Inferior parietal cortex (tissue), 1 donor: ENCODE data around the gene ASAH2B.
"Not testable (repeated sequence)": the region's sequence is repeated elsewhere in the genome, so short reads cannot be mapped to it uniquely, and the experiment has no call there.

Experiments
- DNase-seq: peaks from one replicate; pipeline ENCODE4 v3.0.0-alpha.2; 2016; ENCODE audit errors: extremely low spot score

ASAH2B gene

GRCh38 chr10:50739618-50740292, at the start of gene ASAH2B:
TSS of gene ASAH2B (plus strand) at chr10:50739936. CDS start at chr10:50745131, 5,195 bp downstream.
- peak; percentile 77 for DNase-seq

- DNase-seq = not testable (repeated sequence)
Observed at GRCh38 chr10:50697819-50698218, 41.9 kb upstream of the ASAH2B start.

DNA sequence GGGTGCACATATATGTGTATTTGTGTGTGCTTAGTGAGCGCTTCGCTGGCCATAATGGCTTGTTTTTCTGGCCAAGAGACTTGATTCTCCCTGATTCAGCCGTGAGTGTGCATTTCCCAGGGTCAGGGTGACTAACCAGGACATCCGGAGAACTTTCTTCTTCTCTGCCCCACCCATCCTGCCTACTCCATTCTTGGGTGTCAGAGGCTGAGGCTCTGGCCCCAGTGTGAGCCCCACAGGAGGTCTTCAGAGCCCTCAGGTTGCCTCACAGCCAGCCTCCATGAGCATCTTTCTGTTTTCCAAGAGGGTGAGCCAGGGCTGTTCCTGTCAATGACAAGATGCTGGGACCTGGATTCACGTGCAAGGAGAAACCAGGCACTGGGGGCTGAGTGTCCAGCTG, 37.8 kb upstream of the ASAH2B start:
- DNase-seq = not testable (repeated sequence)

GRCh38 chr10:50702997-50703396, 36.7 kb upstream of the ASAH2B start:
- not testable (repeated sequence) for DNase-seq

DNA sequence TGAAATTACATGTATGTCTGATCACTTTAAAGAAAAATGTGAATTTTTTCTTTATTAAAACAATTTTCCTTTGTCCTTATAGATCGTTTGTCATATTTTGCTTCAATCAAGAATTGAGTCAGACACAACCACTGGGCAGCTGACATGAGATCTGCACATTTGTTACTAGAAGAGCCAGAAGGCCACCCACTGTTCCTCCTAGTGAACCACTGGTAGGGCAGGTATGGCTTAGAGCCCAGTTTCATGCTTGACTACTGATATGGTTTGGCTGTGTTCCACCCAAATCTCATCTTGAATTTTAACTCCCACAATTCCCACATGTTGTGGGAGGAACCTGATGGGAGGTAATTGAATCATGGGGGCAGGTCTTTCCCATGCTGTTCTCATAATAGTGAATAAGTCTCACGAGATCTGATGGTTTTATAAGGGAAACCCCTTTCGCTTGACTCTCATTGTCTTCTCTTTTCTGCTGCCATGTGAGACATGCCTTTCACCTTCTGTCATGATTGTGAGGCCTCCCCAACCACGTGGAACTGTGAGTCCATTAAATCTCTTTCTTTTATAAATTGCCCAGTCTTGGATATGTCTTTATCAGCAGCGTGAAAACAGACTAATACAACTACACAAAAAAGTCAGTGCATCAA, 35.2 kb upstream of the ASAH2B start:
- DNase-seq = not testable (repeated sequence)

DNA sequence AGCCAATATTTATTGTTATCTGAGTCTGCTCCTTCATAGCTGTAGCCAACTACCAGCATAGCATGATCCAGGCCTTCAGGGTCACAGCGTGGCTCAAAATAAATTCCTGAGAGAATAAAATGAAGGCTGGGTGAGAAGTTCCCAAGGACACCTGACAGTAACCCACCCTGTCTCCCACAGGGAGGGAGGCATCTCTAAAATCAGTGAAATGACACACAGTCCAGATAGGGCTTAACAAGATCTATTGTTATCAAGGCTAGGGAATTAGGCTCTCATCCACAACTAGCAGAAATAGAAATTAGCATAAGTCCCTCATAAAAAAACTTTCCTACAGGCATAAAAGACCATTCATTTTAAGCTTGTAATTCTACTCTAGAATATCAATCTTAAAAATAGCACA, 33.7 kb upstream of the ASAH2B start:
- DNase-seq = not testable (repeated sequence)

DNA sequence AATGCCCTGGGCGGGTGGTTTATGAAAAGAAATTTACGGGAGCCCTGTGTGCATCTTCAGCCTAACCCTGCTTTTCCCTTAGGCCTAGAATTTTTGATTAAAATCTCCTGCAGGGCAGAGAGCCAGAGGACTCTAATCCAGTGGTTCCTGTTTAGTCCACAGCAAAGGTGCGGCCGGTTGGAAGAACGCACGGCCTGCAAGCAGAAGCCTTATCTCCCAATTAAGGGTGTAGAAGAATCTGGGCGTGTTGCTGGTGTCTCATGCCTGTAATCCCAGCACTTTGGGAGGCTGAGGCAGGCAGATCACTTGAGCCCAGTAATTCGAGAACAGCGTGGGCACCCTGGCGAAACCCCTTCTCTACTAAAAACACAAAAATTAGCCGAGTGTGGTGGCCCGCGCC, 29.5 kb upstream of the ASAH2B start:
- not testable (repeated sequence) for DNase-seq

DNA sequence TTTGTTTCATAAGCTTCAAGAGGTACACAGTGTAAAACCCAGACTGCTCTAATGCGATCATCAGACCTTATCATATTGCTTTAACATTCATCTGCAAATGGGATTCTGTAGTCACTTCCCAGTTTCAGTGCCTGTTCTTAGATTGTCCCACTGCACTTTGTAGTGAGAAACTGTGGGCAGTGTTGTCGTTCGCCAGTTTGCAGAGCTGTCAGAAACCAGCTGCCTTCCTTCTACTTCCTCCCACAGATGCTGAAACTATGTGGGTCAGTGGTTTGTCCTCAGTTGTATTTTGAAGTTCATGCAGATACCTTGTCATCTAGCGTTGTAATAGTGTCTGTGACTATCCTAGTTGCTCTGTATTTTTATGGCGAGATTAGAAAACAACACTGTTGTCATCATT, 15.9 kb upstream of the ASAH2B start:
- not testable (repeated sequence) for DNase-seq

DNA sequence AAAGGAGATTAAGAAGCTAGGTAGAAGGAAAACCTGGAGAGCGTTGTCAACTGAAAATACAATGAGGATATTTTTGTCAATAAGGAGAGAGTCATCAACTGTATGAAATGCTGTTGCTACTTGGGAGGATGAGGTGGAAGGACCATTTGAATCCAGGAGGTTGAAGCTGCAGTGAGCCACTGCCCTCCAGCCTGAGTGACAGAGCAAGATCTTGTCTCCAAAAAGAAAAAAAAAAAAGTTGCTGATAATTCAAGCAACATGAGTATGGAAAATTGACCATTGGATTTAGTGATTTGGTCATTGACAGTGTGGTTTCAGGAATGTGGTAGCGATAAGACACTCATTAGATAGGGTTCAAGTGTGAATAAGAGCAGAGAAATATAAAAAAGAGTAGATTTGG, 11.6 kb upstream of the ASAH2B start:
- not testable (repeated sequence) for DNase-seq

GRCh38 chr10:50738987-50739617, 634 bp upstream of the ASAH2B start:
- DNase-seq = not testable (repeated sequence)

DNA sequence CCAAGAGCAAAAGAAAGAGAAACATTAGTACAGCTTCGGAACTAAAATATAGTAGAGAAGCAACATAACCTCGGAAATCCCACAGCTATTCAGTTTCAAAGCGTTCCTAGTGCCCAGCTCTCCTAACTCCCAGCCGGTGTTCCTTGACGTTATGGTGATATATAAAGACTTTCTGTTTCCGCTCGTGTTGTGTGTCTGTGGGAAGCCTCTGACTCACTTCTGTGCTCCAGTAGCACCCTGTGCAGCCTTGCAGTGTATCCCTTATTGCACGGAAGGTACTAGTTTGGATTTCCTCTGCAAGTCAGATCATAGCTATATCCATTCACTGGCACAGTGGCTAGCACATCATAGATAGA, 535 bp downstream of the ASAH2B start:
- peak; percentile 59 for DNase-seq

DNA sequence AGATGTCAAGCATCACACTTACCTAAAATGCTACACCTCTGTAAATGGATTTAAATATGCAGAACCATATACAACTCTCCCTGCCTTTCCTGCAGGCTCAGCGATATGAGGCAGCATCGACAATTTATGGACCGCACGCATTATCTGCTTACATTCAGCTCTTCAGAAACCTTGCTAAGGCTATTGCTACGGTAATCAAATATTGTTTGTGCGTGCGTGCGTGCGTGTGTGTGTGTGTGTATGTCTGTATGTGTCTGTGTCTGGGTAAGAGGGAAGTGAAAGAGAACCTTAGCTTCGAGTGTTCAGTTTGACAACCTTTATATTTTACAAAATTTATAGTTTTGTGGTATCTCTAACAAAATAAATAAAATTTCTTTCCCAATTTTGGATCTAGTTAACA, 3.1 kb downstream of the ASAH2B start:
- DNase-seq = not testable (repeated sequence)

GRCh38 chr10:50766774-50767513, 27.2 kb downstream of the ASAH2B start:
- DNase-seq = not testable (repeated sequence)

- not testable (repeated sequence) for DNase-seq
Observed at GRCh38 chr10:50772042-50772441, 32.3 kb downstream of the ASAH2B start.

GRCh38 chr10:50774868-50775267, 35.1 kb downstream of the ASAH2B start:
- DNase-seq = not testable (repeated sequence)

DNA sequence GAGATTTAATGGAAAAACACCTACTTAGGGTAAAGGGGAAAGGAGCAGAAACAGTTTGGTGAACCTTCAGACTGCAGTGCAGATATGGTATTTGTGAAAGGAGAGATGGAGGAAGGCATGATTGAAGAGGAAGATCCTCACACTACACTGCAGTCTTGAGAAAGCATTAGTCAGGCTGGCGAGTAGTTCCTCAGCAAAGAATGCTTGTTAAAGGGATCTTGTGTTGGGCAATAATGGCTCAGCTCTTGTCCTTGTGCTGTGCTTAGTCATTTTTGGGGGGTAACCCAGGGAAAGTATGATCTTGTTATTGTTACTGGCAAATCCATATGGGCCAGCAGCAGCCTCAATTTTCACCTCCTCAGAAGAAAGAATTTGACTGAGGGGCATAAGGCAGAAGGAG, 40.3 kb downstream of the ASAH2B start:
- not testable (repeated sequence) for DNase-seq

DNA sequence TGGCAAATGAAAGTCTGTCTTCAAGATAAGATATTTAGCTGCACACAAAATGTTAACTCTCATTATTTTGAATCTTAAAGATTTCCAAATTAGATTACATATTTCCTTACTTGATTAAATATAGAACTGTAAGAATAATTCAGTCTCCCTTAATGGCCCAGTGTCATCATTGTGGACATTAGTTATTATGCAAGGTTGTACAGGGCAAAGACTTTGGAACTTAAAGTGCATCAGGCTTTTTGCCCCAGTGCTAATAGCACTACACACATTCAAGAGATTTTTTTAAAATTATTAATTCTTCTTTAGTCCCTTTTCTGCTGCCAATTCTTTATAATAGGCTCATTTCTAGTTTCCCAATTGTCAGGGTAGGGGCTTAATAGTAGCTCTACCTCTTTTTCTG, 42.3 kb downstream of the ASAH2B start:
- not testable (repeated sequence) for DNase-seq

GRCh38 chr10:50787962-50788361, 48.2 kb downstream of the ASAH2B start:
- not testable (repeated sequence) for DNase-seq

GRCh38 chr10:50788951-50789945, 49.5 kb downstream of the ASAH2B start:
- no peak for DNase-seq

GRCh38 chr10:50794490-50794889, 54.8 kb downstream of the ASAH2B start:
- DNase-seq = no peak

DNA sequence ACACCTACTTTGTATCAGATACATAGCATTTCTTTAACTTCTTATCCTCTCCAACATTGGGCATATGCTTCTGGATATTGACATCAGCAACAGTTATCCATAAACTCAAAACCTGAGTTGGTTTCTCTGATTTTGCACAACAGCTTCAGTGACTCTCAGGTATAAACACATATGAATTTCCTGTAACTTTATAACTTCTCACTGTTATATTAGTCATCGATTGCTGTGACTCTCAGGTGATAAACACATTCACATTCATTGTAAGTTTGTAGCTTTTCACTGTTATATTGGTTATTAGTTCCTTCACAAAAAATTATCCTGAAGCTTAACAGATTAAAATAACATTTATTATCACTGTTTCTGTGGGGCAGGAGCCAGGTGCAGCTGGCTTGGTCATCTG, 57.0 kb downstream of the ASAH2B start:
- DNase-seq = no peak
